SK-N-MC (cell line): ENCODE data around the gene MOB4.

Source experiments
- EZH2 ChIP-seq: fragments of 200-600 bp; sonication (generic); IDR thresholded peaks from one replicate; pipeline ENCODE4 v1.6.1; 2017; ENCODE audit warnings: antibody characterized with exemption
- POLR2AphosphoS5 ChIP-seq: IDR thresholded peaks from 2 replicates; pipeline ENCODE4 v1.6.1; 2012; ENCODE audit warnings: mild to moderate bottlenecking, low read depth, low read length, borderline replicate concordance

GRCh38 chr2:197517150-197517549, 1.3 kb downstream of the MOB4 start:
- TF ChIP-seq POLR2AphosphoS5 = no peak
- no peak for TF ChIP-seq EZH2
